ENCODE data around the gene NEU3.

- TF ChIP-seq CTCF (IDR thresholded peaks at IDR 0.05; ENCODE audit: low read length) = no peak
- TF ChIP-seq EZH2 (optimal IDR thresholded peaks at IDR 0.05; ENCODE audit: low read depth, low read length) = no peak
These were observed 75.1 kb downstream of the NEU3 start for GRCh38 chr11:75063741-75064314.
